NK-92 treated with Interleukin-12 subunit alpha and Interleukin-12 subunit beta, amount 100 ng/mL, for 24 hours (cell line): ENCODE data around the gene AHSP.
"Not testable (repeated sequence)": the region's sequence is repeated elsewhere in the genome, so short reads cannot be mapped to it uniquely, and the experiment has no call there.

Source experiments
- DNase-seq: peaks from one replicate; lab custom pipeline; 2025; lab: John Stamatoyannopoulos, UW

The AHSP gene

GRCh38 chr16:31527734-31528274 is at the start of gene AHSP:
Gene AHSP, plus strand, starts transcription at chr16:31527900. Its CDS starts 240 bp downstream, at chr16:31528140.
- no peak for DNase-seq

DNA sequence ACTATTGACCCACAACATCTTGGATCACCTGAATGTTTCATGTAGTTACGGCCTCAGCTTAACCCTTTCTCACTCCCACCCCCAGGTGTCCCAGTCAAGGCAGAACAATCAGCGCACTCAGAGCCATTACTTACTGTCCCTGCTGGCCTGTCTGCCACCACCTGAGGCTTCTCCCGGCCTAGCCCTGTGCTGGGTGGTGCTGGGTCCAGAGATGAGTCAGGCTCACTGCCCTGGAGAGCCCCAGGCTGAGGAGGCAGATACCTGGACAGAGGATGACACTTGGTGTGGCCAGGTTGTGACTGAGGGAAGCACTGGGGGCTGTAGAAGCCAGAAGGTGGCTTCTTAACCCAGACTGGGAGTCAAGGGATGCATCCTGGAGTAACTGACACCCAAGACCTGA is 48.7 kb upstream of the AHSP start:
- no peak for DNase-seq

GRCh38 chr16:31479751-31480150 is 47.9 kb upstream of the AHSP start:
- DNase-seq: no peak

- no peak for DNase-seq
These were observed 46.7 kb upstream of the AHSP start for GRCh38 chr16:31480851-31481536.

DNA sequence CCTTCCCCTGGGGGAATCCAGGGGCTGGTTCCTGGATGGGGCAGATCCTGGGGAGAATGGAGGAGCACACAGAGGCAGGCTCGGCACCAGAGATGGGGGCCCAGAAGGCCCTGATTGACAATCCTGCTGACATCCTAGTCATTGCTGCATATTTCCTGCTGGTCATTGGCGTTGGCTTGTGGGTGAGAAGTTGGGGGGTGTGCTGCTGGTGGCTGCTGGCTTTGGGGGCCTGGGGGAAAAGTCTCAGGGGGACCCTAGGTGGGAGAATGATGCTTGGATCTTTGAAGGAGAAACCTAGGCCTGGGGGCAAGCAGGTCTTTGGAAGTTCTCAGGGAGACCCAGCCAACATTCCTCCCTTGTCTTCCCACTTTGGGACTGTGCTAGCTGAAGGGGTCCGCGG is 44.6 kb upstream of the AHSP start, which contains the start of gene SLC5A2:
Gene SLC5A2, plus strand, starts transcription at position 43 of the 400 bp plus-strand sequence. Its CDS starts 14 bp downstream, at position 57.
- DNase-seq: no peak

DNA sequence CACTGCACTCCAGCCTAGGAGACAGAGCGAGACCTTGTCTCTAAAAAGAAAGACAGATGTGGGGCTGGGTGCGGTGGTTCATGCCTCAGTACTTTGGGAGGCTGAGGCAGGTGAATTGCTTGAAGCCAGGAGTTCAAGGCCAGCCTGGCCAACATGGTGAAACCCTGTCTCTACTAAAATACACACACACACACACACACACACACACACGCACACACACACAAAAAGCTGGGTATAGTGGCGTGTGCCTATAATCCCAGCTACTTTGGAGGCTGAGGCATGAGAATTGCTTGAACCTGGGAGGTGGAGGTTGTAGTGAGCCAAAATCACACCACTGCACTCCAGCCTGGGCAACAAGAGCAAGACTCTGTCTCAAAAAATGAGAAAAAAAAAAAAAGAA is 43.7 kb upstream of the AHSP start:
- not testable (repeated sequence) for DNase-seq

DNA sequence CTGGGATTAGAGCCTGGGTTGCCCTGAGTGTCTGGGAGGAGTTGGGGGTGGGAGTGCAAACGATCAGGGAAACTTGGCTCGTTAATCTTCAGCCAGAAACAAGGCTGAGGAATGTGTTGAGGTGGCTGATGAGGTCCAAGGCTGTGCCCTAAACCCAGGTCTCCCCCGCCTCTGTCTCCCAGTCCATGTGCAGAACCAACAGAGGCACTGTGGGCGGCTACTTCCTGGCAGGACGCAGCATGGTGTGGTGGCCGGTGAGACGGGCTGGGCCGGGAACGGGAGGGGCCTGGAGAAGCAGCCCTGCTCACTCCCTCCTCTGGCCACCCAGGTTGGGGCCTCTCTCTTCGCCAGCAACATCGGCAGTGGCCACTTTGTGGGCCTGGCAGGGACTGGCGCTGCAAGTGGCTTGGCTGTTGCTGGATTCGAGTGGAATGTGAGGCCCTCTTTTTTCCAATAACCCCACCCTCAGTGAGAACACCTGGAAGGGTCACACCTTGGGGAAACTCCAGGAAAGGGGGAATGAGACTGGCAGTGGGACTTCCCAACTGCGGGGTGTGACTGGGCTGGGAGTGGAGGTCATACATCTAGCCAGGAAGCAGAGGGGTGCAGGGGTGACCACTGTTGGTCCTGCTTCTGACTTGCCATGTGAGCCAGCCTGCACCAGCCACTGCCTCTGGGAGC is 43.1 kb upstream of the AHSP start:
- no peak for DNase-seq

- DNase-seq: no peak
These were observed 42.1 kb upstream of the AHSP start for GRCh38 chr16:31485571-31485970.

DNA sequence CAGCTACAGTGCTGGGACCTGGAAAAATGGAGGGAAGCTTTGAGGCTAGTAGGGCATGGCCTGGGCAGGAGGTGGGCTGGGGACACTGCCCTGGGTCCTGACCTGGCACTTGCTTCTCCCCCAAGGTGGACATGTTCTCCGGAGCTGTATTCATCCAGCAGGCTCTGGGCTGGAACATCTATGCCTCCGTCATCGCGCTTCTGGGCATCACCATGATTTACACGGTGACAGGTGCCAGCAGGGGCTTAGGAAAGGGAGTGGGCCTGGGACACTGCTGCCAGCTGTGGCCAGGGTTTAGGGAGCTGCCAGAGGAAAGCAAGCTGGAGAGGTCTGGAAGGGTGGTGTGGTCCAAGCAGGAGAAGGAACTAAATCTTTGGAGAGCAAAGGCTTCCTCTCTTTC is 41.7 kb upstream of the AHSP start:
- no peak for DNase-seq

DNA sequence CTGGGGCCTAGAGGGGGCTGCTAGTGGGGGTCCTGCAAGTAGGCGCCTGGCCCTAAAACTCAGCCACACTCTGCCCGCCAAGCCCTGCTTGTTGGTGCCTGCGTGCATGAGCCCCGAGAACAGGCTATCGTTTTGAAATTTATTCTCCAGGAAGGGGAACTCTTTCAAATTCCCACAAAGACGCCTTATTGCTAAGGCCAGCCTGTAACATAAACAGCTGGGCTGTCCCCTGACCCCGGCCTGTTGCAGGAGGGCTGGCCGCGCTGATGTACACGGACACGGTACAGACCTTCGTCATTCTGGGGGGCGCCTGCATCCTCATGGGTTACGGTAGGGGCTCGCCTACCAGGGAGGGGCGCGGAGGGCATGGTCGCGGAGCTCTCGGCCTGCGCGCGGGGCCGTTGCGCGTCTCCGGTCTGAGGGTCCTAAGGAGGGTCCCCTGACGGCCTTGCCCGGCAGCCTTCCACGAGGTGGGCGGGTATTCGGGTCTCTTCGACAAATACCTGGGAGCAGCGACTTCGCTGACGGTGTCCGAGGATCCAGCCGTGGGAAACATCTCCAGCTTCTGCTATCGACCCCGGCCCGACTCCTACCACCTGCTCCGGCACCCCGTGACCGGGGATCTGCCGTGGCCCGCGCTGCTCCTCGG is 40.5 kb upstream of the AHSP start:
- no peak for DNase-seq

GRCh38 chr16:31487720-31488467 is 39.8 kb upstream of the AHSP start:
- no peak for DNase-seq

DNA sequence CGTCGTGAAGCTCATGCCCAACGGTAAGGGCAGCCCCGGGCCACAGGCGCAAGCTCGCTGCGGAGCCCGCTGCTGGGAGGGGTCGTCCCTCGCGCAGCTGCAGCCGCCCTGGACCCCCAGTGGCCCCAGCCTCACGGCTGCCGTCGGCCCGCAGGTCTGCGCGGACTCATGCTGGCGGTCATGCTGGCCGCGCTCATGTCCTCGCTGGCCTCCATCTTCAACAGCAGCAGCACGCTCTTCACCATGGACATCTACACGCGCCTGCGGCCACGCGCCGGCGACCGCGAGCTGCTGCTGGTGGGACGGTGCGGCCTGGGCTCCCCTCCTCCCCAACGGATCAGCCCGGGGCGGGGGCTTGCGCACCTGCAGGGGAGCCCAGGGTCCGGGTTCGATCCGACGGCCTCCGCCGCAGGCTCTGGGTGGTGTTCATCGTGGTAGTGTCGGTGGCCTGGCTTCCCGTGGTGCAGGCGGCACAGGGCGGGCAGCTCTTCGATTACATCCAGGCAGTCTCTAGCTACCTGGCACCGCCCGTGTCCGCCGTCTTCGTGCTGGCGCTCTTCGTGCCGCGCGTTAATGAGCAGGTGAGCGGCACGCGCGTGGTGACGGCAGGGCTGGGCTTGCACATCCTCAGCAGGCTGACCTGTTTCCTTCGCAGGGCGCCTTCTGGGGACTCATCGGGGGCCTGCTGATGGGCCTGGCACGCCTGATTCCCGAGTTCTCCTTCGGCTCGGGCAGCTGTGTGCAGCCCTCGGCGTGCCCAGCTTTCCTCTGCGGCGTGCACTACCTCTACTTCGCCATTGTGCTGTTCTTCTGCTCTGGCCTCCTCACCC is 39.0 kb upstream of the AHSP start:
- DNase-seq: no peak

GRCh38 chr16:31489298-31489564 is 38.5 kb upstream of the AHSP start:
- no peak for DNase-seq

DNA sequence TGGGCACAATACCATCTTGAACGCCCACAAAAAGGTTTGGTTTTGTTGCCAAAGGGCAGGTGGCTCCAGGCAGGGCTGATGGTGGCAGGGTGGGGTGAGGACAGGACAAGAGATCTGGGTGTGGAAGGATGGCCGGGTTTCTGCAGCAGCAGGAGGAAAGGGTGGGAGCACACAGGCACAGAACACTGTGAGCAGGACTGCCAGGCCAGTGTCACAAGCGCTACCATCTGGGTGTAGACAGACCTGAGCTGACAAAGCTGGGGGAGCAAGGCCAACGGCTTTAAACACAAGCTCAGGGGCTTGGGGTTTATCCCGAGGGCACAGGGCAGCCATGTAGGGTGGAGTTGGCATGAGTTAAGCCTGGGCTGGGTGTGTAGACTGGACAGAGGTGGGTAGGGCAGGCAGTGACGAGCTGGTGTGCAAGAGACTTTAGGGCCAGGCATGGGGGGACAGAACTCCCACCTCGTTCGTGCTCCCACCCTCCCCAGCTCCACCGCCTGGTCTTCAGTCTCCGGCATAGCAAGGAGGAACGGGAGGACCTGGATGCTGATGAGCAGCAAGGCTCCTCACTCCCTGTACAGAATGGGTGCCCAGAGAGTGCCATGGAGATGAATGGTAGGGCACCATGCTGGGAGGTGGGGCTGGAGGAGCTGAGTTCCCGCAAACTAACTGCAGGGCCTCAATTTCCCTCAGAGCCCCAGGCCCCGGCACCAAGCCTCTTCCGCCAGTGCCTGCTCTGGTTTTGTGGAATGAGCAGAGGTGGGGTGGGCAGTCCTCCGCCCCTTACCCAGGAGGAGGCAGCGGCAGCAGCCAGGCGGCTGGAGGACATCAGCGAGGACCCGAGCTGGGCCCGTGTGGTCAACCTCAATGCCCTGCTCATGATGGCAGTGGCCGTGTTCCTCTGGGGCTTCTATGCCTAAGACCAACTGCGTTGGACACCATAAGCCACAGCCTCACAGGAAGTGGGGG is 37.8 kb upstream of the AHSP start:
- no peak for DNase-seq

GRCh38 chr16:31491778-31492418 is 35.8 kb upstream of the AHSP start:
- DNase-seq: no peak

- no peak for DNase-seq
These were observed 34.1 kb upstream of the AHSP start for GRCh38 chr16:31493506-31494125.

- DNase-seq: no peak
These were observed 31.0 kb upstream of the AHSP start for GRCh38 chr16:31496670-31497069.

DNA sequence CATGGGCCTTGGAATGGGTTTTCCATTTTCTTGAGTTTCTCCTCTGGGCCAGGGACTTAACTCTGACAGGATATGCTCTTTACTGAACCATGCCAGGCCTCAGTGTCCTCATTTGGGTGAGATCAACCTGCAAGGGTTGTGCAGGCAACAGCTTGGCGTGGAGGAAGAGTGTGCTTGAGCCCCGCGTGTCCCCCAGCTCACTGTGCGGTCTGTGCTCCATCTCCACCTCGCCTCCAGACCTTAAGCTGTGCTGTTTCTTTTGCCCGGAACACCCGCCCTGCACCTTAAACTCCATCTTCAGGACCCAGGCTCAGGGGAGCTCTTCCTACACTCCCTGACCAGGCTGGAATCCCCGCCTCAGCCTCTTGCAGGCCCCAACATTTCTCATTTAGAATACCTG is 29.2 kb upstream of the AHSP start:
- no peak for DNase-seq

DNA sequence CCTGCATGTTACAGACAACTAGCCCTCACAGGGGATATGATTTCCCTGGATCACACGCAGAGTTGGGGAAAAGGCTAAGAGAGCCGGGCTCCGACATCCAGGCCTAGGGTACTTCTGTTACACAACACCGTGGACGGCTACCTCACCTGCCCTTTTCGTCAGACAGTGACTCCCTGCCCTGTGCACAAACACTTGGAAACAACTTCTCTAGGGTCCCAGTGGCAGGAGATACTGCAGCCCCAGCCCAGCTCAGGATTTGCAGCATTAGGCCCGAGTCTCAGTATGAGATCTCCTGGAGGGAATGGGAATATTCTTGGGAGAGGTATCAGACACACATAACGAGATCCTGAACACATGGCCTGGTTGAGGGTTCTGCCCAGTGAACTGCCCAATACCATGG is 27.8 kb upstream of the AHSP start:
- DNase-seq: no peak
